SK-N-SH treated with all-trans-retinoic acid at 6 μM for 48 hours (cell line): ENCODE results near the gene RPS6KA2.

Experiments
- ATAC-seq: fragments of 200-7000 bp; cut with Tn5 transposase; 3 replicates; pipeline ENCODE4 v1.9.1; 2020; ENCODE audit warnings: mild to moderate bottlenecking, moderate library complexity
- BACH2 ChIP-seq: fragments of 250-450 bp; sonication (Bioruptor Pico); IDR thresholded peaks from 2 replicates; pipeline ENCODE4 v1.9.0; 2021; ENCODE audit warnings: mild to moderate bottlenecking, borderline replicate concordance
- CREB5 ChIP-seq: fragments of 250-450 bp; sonication (Bioruptor Pico); IDR thresholded peaks from 2 replicates; pipeline ENCODE4 v1.5.1; 2020; ENCODE audit warnings: low read depth, mild to moderate bottlenecking, moderate library complexity
- CSDC2 ChIP-seq: fragments of 250-450 bp; sonication (Bioruptor Pico); IDR thresholded peaks from 2 replicates; pipeline ENCODE4 v1.5.0; 2020; ENCODE audit warnings: mild to moderate bottlenecking, moderate library complexity
- CSRNP3 ChIP-seq: fragments of 250-450 bp; sonication (Bioruptor Pico); IDR thresholded peaks from 2 replicates; pipeline ENCODE4 v1.5.1; 2021; ENCODE audit warnings: mild to moderate bottlenecking, moderate library complexity
- ESRRG ChIP-seq: fragments of 250-450 bp; sonication (Bioruptor Pico); IDR thresholded peaks from 2 replicates; pipeline ENCODE4 v1.6.1; 2021; ENCODE audit warnings: mild to moderate bottlenecking
- GLIS3 ChIP-seq: fragments of 250-450 bp; sonication (Bioruptor Pico); IDR thresholded peaks from 2 replicates; pipeline ENCODE4 v1.5.0; 2020; ENCODE audit warnings: mild to moderate bottlenecking, moderate library complexity
- ISL1 ChIP-seq: fragments of 250-450 bp; sonication (Bioruptor Pico); IDR thresholded peaks from 2 replicates; pipeline ENCODE4 v2.1.2; 2022; ENCODE audit warnings: mild to moderate bottlenecking, moderate library complexity
- OSR1 ChIP-seq: fragments of 250-450 bp; sonication (Bioruptor Pico); IDR thresholded peaks from 2 replicates; pipeline ENCODE4 v1.8.0; 2022; ENCODE audit warnings: moderate library complexity, mild to moderate bottlenecking, inconsistent platforms
- POU6F1 ChIP-seq: fragments of 250-450 bp; sonication (Bioruptor Pico); IDR thresholded peaks from 2 replicates; pipeline ENCODE4 v1.8.0; 2021; ENCODE audit warnings: low read depth, mild to moderate bottlenecking, moderate library complexity, borderline replicate concordance
- PPARA ChIP-seq: fragments of 250-450 bp; sonication (Bioruptor Pico); IDR thresholded peaks from 2 replicates; pipeline ENCODE4 v1.5.0; 2020; ENCODE audit warnings: mild to moderate bottlenecking, borderline replicate concordance
- RARB ChIP-seq: fragments of 250-450 bp; sonication (Bioruptor Pico); IDR thresholded peaks from 2 replicates; pipeline ENCODE4 v1.8.0; 2021; ENCODE audit warnings: mild to moderate bottlenecking, moderate library complexity
- SNAI2 ChIP-seq: fragments of 250-450 bp; sonication (Bioruptor Pico); IDR thresholded peaks from 2 replicates; pipeline ENCODE4 v1.5.0; 2020; ENCODE audit warnings: mild to moderate bottlenecking, moderate library complexity
- TCF4 ChIP-seq: fragments of 250-450 bp; sonication (Bioruptor Pico); IDR thresholded peaks from 2 replicates; pipeline ENCODE4 v1.8.0; 2021; ENCODE audit warnings: mild to moderate bottlenecking, moderate library complexity, borderline replicate concordance
- TSHZ2 ChIP-seq: fragments of 250-450 bp; sonication (Bioruptor Pico); IDR thresholded peaks from 2 replicates; pipeline ENCODE4 v1.5.0; 2020; ENCODE audit warnings: mild to moderate bottlenecking, moderate library complexity
- ZFP3 ChIP-seq: fragments of 250-450 bp; sonication (Bioruptor Pico); IDR thresholded peaks from 2 replicates; pipeline ENCODE4 v1.5.0; 2020; ENCODE audit warnings: mild to moderate bottlenecking, moderate library complexity
- ZFP30 ChIP-seq: fragments of 450-650 bp; formaldehyde crosslinking; IDR thresholded peaks from 2 replicates; pipeline ENCODE4 v1.5.0; 2022; ENCODE audit warnings: mild to moderate bottlenecking, moderate library complexity
- ZNF565 ChIP-seq: fragments of 450-650 bp; formaldehyde crosslinking; conservative IDR thresholded peaks from 2 replicates; pipeline ENCODE4 v1.5.0; 2020; ENCODE audit warnings: low read depth, mild to moderate bottlenecking, moderate library complexity
- ZNF70 ChIP-seq: fragments of 450-650 bp; formaldehyde crosslinking; IDR thresholded peaks from 2 replicates; pipeline ENCODE4 v1.5.0; 2020; ENCODE audit warnings: mild to moderate bottlenecking, moderate library complexity
- ZNF8 ChIP-seq: fragments of 450-650 bp; formaldehyde crosslinking; IDR thresholded peaks from 2 replicates; pipeline ENCODE4 v1.5.0; 2020; ENCODE audit warnings: mild to moderate bottlenecking, moderate library complexity

Gene RPS6KA2

GRCh38 chr6:166412156-166412910 is 214.7 kb downstream of the RPS6KA2 start:
- no peak for ATAC-seq
- TF ChIP-seq RARB (no peak), CREB5 (CRISPR knock-in tag) (no peak), CSRNP3 (CRISPR knock-in tag) (no peak)
- TF ChIP-seq, all 23 proteins: peak for 0

GRCh38 chr6:166411721-166412151 is 215.3 kb downstream of the RPS6KA2 start:
- TF ChIP-seq CSRNP3 (CRISPR knock-in tag) (no peak), ZFP30 (CRISPR knock-in tag) (no peak), CSDC2 (CRISPR knock-in tag) (no peak), BACH2 (CRISPR knock-in tag) (no peak), ZFP3 (no peak), TSHZ2 (CRISPR knock-in tag) (no peak), ZNF565 (CRISPR knock-in tag) (no peak), CREB5 (CRISPR knock-in tag) (no peak), TCF4 (CRISPR knock-in tag) (no peak), ZNF70 (CRISPR knock-in tag) (no peak), ESRRG (CRISPR knock-in tag) (no peak), GLIS3 (no peak)
- TF ChIP-seq, all 23 proteins: peak for 0

GRCh38 chr6:166411271-166411670 is 215.8 kb downstream of the RPS6KA2 start:
- ATAC-seq, result no peak
- TF ChIP-seq ZNF8 (no peak), ZFP3 (no peak), POU6F1 (CRISPR knock-in tag) (no peak)
- TF ChIP-seq, all 23 proteins: peak for 0

More at GRCh38 chr6:166411721-166412151, 215.3 kb downstream of the RPS6KA2 start:
- ATAC-seq, result no peak

GRCh38 chr6:166410426-166410935 is 216.6 kb downstream of the RPS6KA2 start:
- ATAC-seq, result no peak
- TF ChIP-seq CREB5 (CRISPR knock-in tag) (no peak), PPARA (CRISPR knock-in tag) (no peak), RARB (no peak), TCF4 (CRISPR knock-in tag) (no peak), TSHZ2 (CRISPR knock-in tag) (no peak), ZNF565 (CRISPR knock-in tag) (no peak), OSR1 (CRISPR knock-in tag) (no peak), ISL1 (CRISPR knock-in tag) (no peak), SNAI2 (no peak), BACH2 (CRISPR knock-in tag) (no peak), ZNF8 (no peak), ZFP3 (no peak)
